H1 (cell line): Measurements from ENCODE around the gene F7. TPM values are rescaled to one million over a fixed set of nuclear protein-coding genes. Genes with fewer than 3 reads are reported as not detected.

ENCODE experiments used
- CTCF ChIA-PET: fragments of 300-600 bp; sonication (Branson Sonifier 250); formaldehyde crosslinking; loops from one replicate; lab custom pipeline; 2021; ENCODE audit not compliant: partially characterized antibody; lab: Charles Lee
- POLR2A ChIA-PET: fragments of 300-600 bp; sonication (Branson Sonifier 250); formaldehyde crosslinking; loops from one replicate; lab custom pipeline; 2021; ENCODE audit warnings: inconsistent platforms; ENCODE audit not compliant: partially characterized antibody; lab: Charles Lee
- DNase-seq, 2 experiments: peaks; one replicate each; pipeline versions ENCODE4 v3.0.0 to v3.0.0-alpha.2; 2010 to 2022; ENCODE audit warnings: low spot score in 2 of 2, low read depth in 1 of 2, mixed read lengths in 1 of 2
- FAIRE-seq: peaks from 2 replicates; lab custom pipeline; 2011; peaks lifted over from hg19 to GRCh38; lab: Jason Lieb, UNC
- H2AFZ ChIP-seq: 2 replicates; pipeline ENCODE4 v1.8.1; 2012; ENCODE audit warnings: low read length, inconsistent platforms
- H2AK5ac ChIP-seq: 2 replicates; pipeline ENCODE4 v1.6.1; 2013; ENCODE audit warnings: low read depth, low read length
- H2BK120ac ChIP-seq: replicated peaks from 2 replicates; pipeline ENCODE3; 2013; ENCODE audit warnings: low read depth, low read length, inconsistent platforms
- H2BK12ac ChIP-seq: 2 replicates; pipeline ENCODE4 v1.6.1; 2013; ENCODE audit warnings: low read depth, low read length
- H2BK15ac ChIP-seq: 2 replicates; pipeline ENCODE4 v1.6.1; 2013; ENCODE audit warnings: low read length
- H2BK20ac ChIP-seq: 2 replicates; pipeline ENCODE4 v1.6.1; 2013; ENCODE audit warnings: low read length
- H2BK5ac ChIP-seq: 2 replicates; pipeline ENCODE4 v1.6.1; 2013; ENCODE audit warnings: low read depth, low read length
- H3K14ac ChIP-seq: 2 replicates; pipeline ENCODE4 v1.6.1; 2013; ENCODE audit warnings: inconsistent platforms; ENCODE audit not compliant: insufficient read length
- H3K18ac ChIP-seq: 2 replicates; pipeline ENCODE4 v1.6.1; 2013; ENCODE audit warnings: low read length; ENCODE audit errors: extremely low read depth
- H3K23ac ChIP-seq: 2 replicates; pipeline ENCODE4 v1.6.1; 2013; ENCODE audit warnings: inconsistent platforms; ENCODE audit not compliant: insufficient read length
- H3K23me2 ChIP-seq: 2 replicates; pipeline ENCODE4 v1.6.1; 2013; ENCODE audit warnings: low read depth, low read length
- H3K27ac ChIP-seq: 2 replicates; pipeline ENCODE4 v1.6.1; 2011; ENCODE audit warnings: low read depth, low read length, inconsistent platforms
- H3K27me3 ChIP-seq, 4 experiments: replicated peaks in 1 of 4; 1 replicate in 1 of 4; 2 replicates in 3 of 4; pipeline versions ENCODE4 v1.6.1 to v1.8.1; 2011 to 2013; ENCODE audit warnings: low read length in 3 of 4, mild to moderate bottlenecking in 3 of 4, inconsistent platforms in 2 of 4, mixed read lengths in 2 of 4, moderate library complexity in 1 of 4; ENCODE audit not compliant: control insufficient read depth in 3 of 4, insufficient read depth in 3 of 4; ENCODE audit errors: extremely low read depth in 1 of 4
- H3K36me3 ChIP-seq, 4 experiments: 2 replicates each; pipeline versions ENCODE4 v1.6.1 to v1.8.1; 2011 to 2013; ENCODE audit warnings: mild to moderate bottlenecking in 4 of 4, low read length in 3 of 4, moderate library complexity in 2 of 4, control low read depth in 1 of 4, inconsistent platforms in 1 of 4; ENCODE audit not compliant: insufficient read depth in 4 of 4, control insufficient read depth in 2 of 4
- H3K4ac ChIP-seq: replicated peaks from 2 replicates; pipeline ENCODE3; 2013; ENCODE audit warnings: low read length, low read depth, mixed read lengths, inconsistent platforms; ENCODE audit not compliant: insufficient read length
- H3K4me1 ChIP-seq, 4 experiments: replicated peaks in 1 of 4; 1 replicate in 1 of 4; 2 replicates in 3 of 4; pipeline versions ENCODE4 v1.6.1 to v1.8.1; 2011 to 2013; ENCODE audit warnings: low read length in 3 of 4, inconsistent platforms in 2 of 4, mixed read lengths in 1 of 4; ENCODE audit not compliant: insufficient read depth in 4 of 4, control insufficient read depth in 3 of 4
- H3K4me2 ChIP-seq, 2 experiments: 2 replicates each; pipeline versions ENCODE4 v1.6.1 to v1.8.1; 2011 to 2013; ENCODE audit warnings: low read depth in 2 of 2, low read length in 2 of 2, control low read depth in 1 of 2, inconsistent platforms in 1 of 2, mild to moderate bottlenecking in 1 of 2; ENCODE audit not compliant: insufficient read depth in 1 of 2
- H3K4me3 ChIP-seq, 4 experiments: fragments of 200-600, 300-600 bp in 1 of 4; sonication (generic), shearing (Covaris generic), sonication (Bioruptor Twin) in 1 of 4; 2 replicates each; pipeline versions ENCODE4 v1.5.1 to v1.8.1; 2011 to 2016; ENCODE audit warnings: low read length in 4 of 4, low read depth in 3 of 4, control low read depth in 2 of 4, inconsistent platforms in 2 of 4, mild to moderate bottlenecking in 2 of 4, mixed read lengths in 1 of 4, moderate library complexity in 1 of 4; ENCODE audit not compliant: insufficient read depth in 2 of 4; ENCODE audit errors: extremely low read depth in 1 of 4
- H3K56ac ChIP-seq: replicated peaks from 2 replicates; pipeline ENCODE3; 2013; ENCODE audit warnings: low read depth, mild to moderate bottlenecking, mixed read lengths, low read length, inconsistent platforms; ENCODE audit not compliant: insufficient read length
- H3K79me1 ChIP-seq: 2 replicates; pipeline ENCODE4 v1.6.1; 2013; ENCODE audit warnings: low read depth, low read length, control low read depth
- H3K79me2 ChIP-seq, 2 experiments: 2 replicates each; pipeline versions ENCODE4 v1.6.1 to v1.8.1; 2012 to 2013; ENCODE audit warnings: low read length in 2 of 2, mild to moderate bottlenecking in 2 of 2, inconsistent platforms in 1 of 2; ENCODE audit not compliant: insufficient read depth in 2 of 2, control insufficient read depth in 1 of 2
- H3K9ac ChIP-seq, 4 experiments: replicated peaks in 1 of 4; 1 replicate in 1 of 4; 2 replicates in 3 of 4; pipeline versions ENCODE4 v1.6.1 to v1.8.1; 2011 to 2013; ENCODE audit warnings: low read depth in 3 of 4, low read length in 3 of 4, control low read depth in 2 of 4, mild to moderate bottlenecking in 2 of 4, moderate library complexity in 2 of 4, inconsistent platforms in 1 of 4; ENCODE audit errors: extremely low read depth in 1 of 4
- H3K9me3 ChIP-seq, 2 experiments: 2 replicates each; pipeline versions ENCODE4 v1.6.1 to v1.8.1; 2012 to 2013; ENCODE audit warnings: mild to moderate bottlenecking in 2 of 2, moderate library complexity in 2 of 2, control low read depth in 1 of 2, inconsistent platforms in 1 of 2, low read depth in 1 of 2, low read length in 1 of 2, mixed read lengths in 1 of 2; ENCODE audit not compliant: insufficient read depth in 2 of 2
- H4K20me1 ChIP-seq, 2 experiments: replicated peaks in 1 of 2; 2 replicates each; pipeline versions ENCODE3 to v1.8.1; 2011 to 2013; ENCODE audit warnings: inconsistent platforms in 2 of 2, low read length in 2 of 2, mild to moderate bottlenecking in 1 of 2; ENCODE audit not compliant: insufficient read depth in 2 of 2, control insufficient read depth in 1 of 2
- H4K5ac ChIP-seq: 2 replicates; pipeline ENCODE4 v1.6.1; 2013; ENCODE audit warnings: low read length, low read depth, mixed read lengths, inconsistent platforms; ENCODE audit not compliant: insufficient read length
- H4K8ac ChIP-seq: 2 replicates; pipeline ENCODE4 v1.8.0; 2013; ENCODE audit warnings: mild to moderate bottlenecking, moderate library complexity, low read length, inconsistent platforms; ENCODE audit not compliant: insufficient read depth; ENCODE audit errors: extremely low read depth
- H4K91ac ChIP-seq: replicated peaks from 2 replicates; pipeline ENCODE3; 2013; ENCODE audit warnings: low read length, mixed read lengths, inconsistent platforms; ENCODE audit not compliant: insufficient read length
- ATF3 ChIP-seq: IDR thresholded peaks from 2 replicates; pipeline ENCODE4 v1.6.1; 2011; ENCODE audit warnings: low read depth, mild to moderate bottlenecking, low read length; ENCODE audit not compliant: insufficient read depth
- BCL11A ChIP-seq, 2 experiments: IDR thresholded peaks; one replicate each; pipeline ENCODE4 v1.6.1; 2011; ENCODE audit warnings: low read depth in 2 of 2, low read length in 2 of 2, mild to moderate bottlenecking in 2 of 2
- E2F6 ChIP-seq: IDR thresholded peaks from 2 replicates; pipeline ENCODE4 v1.6.1; 2012; ENCODE audit warnings: inconsistent platforms
- EGR1 ChIP-seq: IDR thresholded peaks from 2 replicates; pipeline ENCODE4 v1.6.1; 2011; ENCODE audit warnings: low read depth, low read length, borderline replicate concordance
- FOSL1 ChIP-seq: IDR thresholded peaks from 2 replicates; pipeline ENCODE4 v1.6.1; 2011; ENCODE audit warnings: mild to moderate bottlenecking, low read depth, low read length, moderate library complexity; ENCODE audit not compliant: insufficient read depth
- NANOG ChIP-seq: IDR thresholded peaks from 2 replicates; pipeline ENCODE4 v1.6.1; 2011; ENCODE audit warnings: low read length, low read depth, mild to moderate bottlenecking, inconsistent platforms; ENCODE audit not compliant: insufficient read depth, poor library complexity, severe bottlenecking
- PHF8 ChIP-seq: fragments of 200-600 bp; sonication (generic); conservative IDR thresholded peaks from 2 replicates; pipeline ENCODE4 v1.7.1; 2012; ENCODE audit warnings: low read depth, mild to moderate bottlenecking, inconsistent platforms, low read length, moderate library complexity
- POLR2A ChIP-seq, 2 experiments: IDR thresholded peaks; 1 replicate in 1 of 2; 2 replicates in 1 of 2; pipeline ENCODE4 v1.6.1; 2011; ENCODE audit warnings: low read depth in 2 of 2, low read length in 2 of 2, mild to moderate bottlenecking in 2 of 2; ENCODE audit errors: control extremely low read depth in 1 of 2
- SP4 ChIP-seq: IDR thresholded peaks from 2 replicates; pipeline ENCODE4 v1.6.1; 2012; ENCODE audit warnings: low read length, inconsistent platforms
- TCF12 ChIP-seq: IDR thresholded peaks from 2 replicates; pipeline ENCODE4 v1.6.1; 2011; ENCODE audit warnings: low read depth, mild to moderate bottlenecking, low read length
- TEAD4 ChIP-seq: IDR thresholded peaks from 2 replicates; pipeline ENCODE4 v1.6.1; 2012; ENCODE audit warnings: low read depth, low read length, inconsistent platforms, mixed read lengths
- WGBS, 2 experiments: shearing (Covaris generic) in 1 of 2; methylation state at CpG; one replicate each; pipeline versions ENCODE4 v1.1.6 to v1.1.7; 2013 to 2015; ENCODE audit warnings: low lambda C conversion rate in 2 of 2, mixed read lengths in 2 of 2, inconsistent platforms in 1 of 2, low coverage in 1 of 2, missing lambda C conversion rate in 1 of 2; ENCODE audit not compliant: insufficient replicate concordance in 2 of 2, insufficient coverage in 1 of 2, insufficient read length in 1 of 2; ENCODE audit errors: extremely low coverage in 1 of 2, missing lambda C conversion rate in 1 of 2; 5-methylcytosine and 5-hydroxymethylcytosine counted together
- polyA plus RNA-seq, 7 experiments: library from polyadenylated mRNA; depleted of rRNA in 3 of 7; stranded (reverse) in 5 of 7; unstranded in 2 of 7; fragments of >200 nt in 5 of 7; fragments of 200-250 nt in 2 of 7; gene quantifications; 1 replicate in 5 of 7; 2 replicates in 1 of 7; 4 replicates in 1 of 7; pipeline versions ENCODE4 v1.2.1 to v1.2.3, GENCODE V29; 2011 to 2013; ENCODE audit warnings: missing spikeins in 2 of 7, mixed read lengths in 2 of 7
- total RNA-seq: library from RNA; stranded (reverse); fragmentation: NEBNext Ultra II Directional; extraction: Animal tissue kit (Norgen Biotek cat#: 25700); gene quantifications from 2 replicates; pipeline ENCODE4 v1.2.1, GENCODE V29; 2021
- TF ChIP-seq, protein P1 (sequence below): IDR thresholded peaks from 2 replicates; pipeline ENCODE4 v1.6.1; 2012; ENCODE audit warnings: low read length, inconsistent platforms

The F7 gene
- total and polyA plus RNA-seq, 2 of the 8 experiments (the other 6 are each of a cell fraction or from before 2014, with no cell fraction given): 0.43 to 0.98 TPM

DNA sequence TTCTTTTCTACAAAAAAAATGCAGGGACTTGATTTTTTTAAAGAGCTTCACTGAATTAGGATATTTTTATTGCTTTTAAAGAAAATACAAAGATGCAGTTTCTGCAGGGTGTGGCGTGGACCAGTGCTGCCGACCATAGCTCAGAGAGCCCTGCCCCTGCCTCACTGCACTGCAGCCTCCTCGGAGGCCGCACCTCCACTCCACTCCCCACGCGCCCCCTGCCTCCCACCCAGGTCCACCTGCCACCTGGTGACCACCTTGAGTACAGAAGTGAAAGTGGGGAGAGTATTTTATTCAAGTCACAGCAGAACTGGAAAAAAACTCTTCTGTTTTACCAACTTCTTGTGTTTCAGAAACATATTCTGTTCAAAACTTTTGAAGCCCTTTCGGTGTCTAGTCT is 7.9 kb upstream of the F7 start:
- Histone ChIP-seq H3K4me3 (no peak overlapping the region), H2AK5ac (no peak overlapping the region), H4K5ac (no peak overlapping the region), H3K9me3 (no peaks in the 10 kb centered on the region), H4K91ac (no peak overlapping the region), H4K8ac (no peak overlapping the region), H4K20me1 (peaks cover 0 to 2% of the 10 kb centered on the region in 2 experiments), H3K4ac (no peak overlapping the region), H2BK20ac (no peak overlapping the region), H2AFZ (no peak overlapping the region), H3K79me2 (no peaks in the 10 kb centered on the region), H3K27me3 (no peaks in the 10 kb centered on the region), H3K56ac (no peak overlapping the region), H3K14ac (no peak overlapping the region), H2BK15ac (no peak overlapping the region), H3K4me1 (no peaks in the 10 kb centered on the region; a peak in 1 of 7 replicates), H3K18ac (no peak overlapping the region), H2BK120ac (no peak overlapping the region), H3K27ac (no peak overlapping the region), H3K23me2 (no peaks in the 10 kb centered on the region; the same call in 1 of the 2 replicates), H3K36me3 (no peaks in the 10 kb centered on the region; a peak in 1 of 8 replicates), H2BK5ac (no peak overlapping the region), H2BK12ac (no peak overlapping the region), H3K79me1 (no peaks in the 10 kb centered on the region; the same call in 1 of the 2 replicates), H3K23ac (no peak overlapping the region), H3K4me2 (no peak overlapping the region), H3K9ac (no peak overlapping the region)
- POLR2A ChIA-PET: no interaction called here
- no peak for DNase-seq
- FAIRE-seq: no peak
- 89% methylated on average over 7 of the region's 7 CpGs; no CpG with 5 or more reads in 1 of the 2 experiments for WGBS, 2 experiments
- CTCF ChIA-PET: interaction anchor here (1.0 to 3.5 kb wide), 3 partner anchors 10 to 27 kb away, joined by 4 to 30 read pairs (median 4); no protein-coding TSS in a partner anchor
- TF ChIP-seq E2F6: no peak
- no peak for TF ChIP-seq TEAD4
- TF ChIP-seq POLR2A (IDR thresholded peaks at IDR 0.05; ENCODE audit: control extremely low read depth in 1 of 2, low read depth in 2 of 2, low read length in 2 of 2): no peak
- TF ChIP-seq TCF12: no peak
- TF ChIP-seq, protein P1, sequence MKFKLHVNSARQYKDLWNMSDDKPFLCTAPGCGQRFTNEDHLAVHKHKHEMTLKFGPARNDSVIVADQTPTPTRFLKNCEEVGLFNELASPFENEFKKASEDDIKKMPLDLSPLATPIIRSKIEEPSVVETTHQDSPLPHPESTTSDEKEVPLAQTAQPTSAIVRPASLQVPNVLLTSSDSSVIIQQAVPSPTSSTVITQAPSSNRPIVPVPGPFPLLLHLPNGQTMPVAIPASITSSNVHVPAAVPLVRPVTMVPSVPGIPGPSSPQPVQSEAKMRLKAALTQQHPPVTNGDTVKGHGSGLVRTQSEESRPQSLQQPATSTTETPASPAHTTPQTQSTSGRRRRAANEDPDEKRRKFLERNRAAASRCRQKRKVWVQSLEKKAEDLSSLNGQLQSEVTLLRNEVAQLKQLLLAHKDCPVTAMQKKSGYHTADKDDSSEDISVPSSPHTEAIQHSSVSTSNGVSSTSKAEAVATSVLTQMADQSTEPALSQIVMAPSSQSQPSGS: no peak
- no peak for TF ChIP-seq FOSL1
- no peak for TF ChIP-seq NANOG
- TF ChIP-seq EGR1: no peak
- no peak for TF ChIP-seq SP4
- no peak for TF ChIP-seq ATF3
- TF ChIP-seq PHF8: no peak
- TF ChIP-seq BCL11A (IDR thresholded peaks at IDR 0.05; ENCODE audit: low read depth in 2 of 2, low read length in 2 of 2): no peak
